ENCODE results near the gene ANKUB1.

Gene ANKUB1

GRCh38 chr3:149763565-149764195, 28.7 kb downstream of the ANKUB1 start:
- DNase-seq: peak; percentile 47 to 76 (median 54)

- peak in 1 of 4 experiments; percentile 4 for DNase-seq
Observed at GRCh38 chr3:149753717-149754116, 38.6 kb downstream of the ANKUB1 start.

GRCh38 chr3:149752788-149753136, 39.6 kb downstream of the ANKUB1 start:
- no peak for DNase-seq

- peak; percentile 89 to 94 (median 92) for DNase-seq
Observed at GRCh38 chr3:149752051-149752787, 40.1 kb downstream of the ANKUB1 start, which contains the start of gene COMMD2. TSS of gene COMMD2 (minus strand) at chr3:149752489. CDS start at chr3:149752444, 45 bp downstream.

- DNase-seq: peak; percentile 37 to 66 (median 47)
Observed at GRCh38 chr3:149751551-149751950, 40.8 kb downstream of the ANKUB1 start.

- no peak for DNase-seq
Observed at GRCh38 chr3:149744606-149745005, 47.7 kb downstream of the ANKUB1 start.

GRCh38 chr3:149744151-149744550, 48.2 kb downstream of the ANKUB1 start:
- DNase-seq: no peak

- DNase-seq: no peak
Observed at GRCh38 chr3:149739396-149739795, 53.0 kb downstream of the ANKUB1 start.

- DNase-seq: no peak
Observed at GRCh38 chr3:149738876-149739275, 53.5 kb downstream of the ANKUB1 start.

GRCh38 chr3:149736953-149737205, 55.5 kb downstream of the ANKUB1 start:
- no peak for DNase-seq

- DNase-seq: no peak
Observed at GRCh38 chr3:149736175-149736952, 56.0 kb downstream of the ANKUB1 start.

- DNase-seq: no peak
Observed at GRCh38 chr3:149732234-149732633, 60.1 kb downstream of the ANKUB1 start.

GRCh38 chr3:149727656-149728055, 64.7 kb downstream of the ANKUB1 start:
- DNase-seq: peak; percentile 65 to 91 (median 78)

GRCh38 chr3:149726716-149727407, 65.5 kb downstream of the ANKUB1 start:
- no peak for DNase-seq

- DNase-seq: no peak
Observed at GRCh38 chr3:149723781-149724180, 68.6 kb downstream of the ANKUB1 start.

GRCh38 chr3:149720918-149721317, 71.4 kb downstream of the ANKUB1 start:
- no peak for DNase-seq

GRCh38 chr3:149717391-149718056, 74.8 kb downstream of the ANKUB1 start:
- DNase-seq: peak; percentile 64 to 76 (median 69)

GRCh38 chr3:149716984-149717383, 75.4 kb downstream of the ANKUB1 start:
- no peak for DNase-seq

- DNase-seq: no peak
Observed at GRCh38 chr3:149715247-149715646, 77.1 kb downstream of the ANKUB1 start.

GRCh38 chr3:149713730-149714654, 78.4 kb downstream of the ANKUB1 start:
- DNase-seq: no peak
